ENCODE measurements around the gene ARNT2.

Gene ARNT2

GRCh38 chr15:80458580-80458979 is 54.4 kb downstream of the ARNT2 start:
- no peak overlapping the region for H3K27ac Mint-ChIP-seq
- no peak overlapping the region for H3K4me3 Mint-ChIP-seq
- H3K27me3 Mint-ChIP-seq (ENCODE audit: low read depth, poor library complexity), result peaks cover 12% of the 10 kb centered on the region
- peaks cover 15% of the 10 kb centered on the region for H3K36me3 Mint-ChIP-seq (ENCODE audit: low read depth)
- peaks cover 32% of the 10 kb centered on the region for H3K4me1 Mint-ChIP-seq
- H3K9me3 Mint-ChIP-seq, result no peaks in the 10 kb centered on the region
- TF ChIP-seq CTCF (IDR thresholded peaks at IDR 0.05), result no peak
- no peak for DNase-seq

GRCh38 chr15:80459380-80459779 is 55.2 kb downstream of the ARNT2 start:
- Mint-ChIP-seq H3K36me3 (ENCODE audit: low read depth) (peaks cover 15% of the 10 kb centered on the region), H3K27me3 (ENCODE audit: low read depth, poor library complexity) (peaks cover 12% of the 10 kb centered on the region), H3K9me3 (no peaks in the 10 kb centered on the region), H3K4me3 (no peak overlapping the region), H3K27ac (no peak overlapping the region), H3K4me1 (peaks cover 40% of the 10 kb centered on the region)
- no peak for TF ChIP-seq CTCF (IDR thresholded peaks at IDR 0.05)
- DNase-seq, result no peak

GRCh38 chr15:80459818-80460217 is 55.6 kb downstream of the ARNT2 start:
- Mint-ChIP-seq H3K4me1 (peaks cover 44% of the 10 kb centered on the region), H3K9me3 (no peaks in the 10 kb centered on the region), H3K36me3 (ENCODE audit: low read depth) (peaks cover 15% of the 10 kb centered on the region), H3K4me3 (no peak overlapping the region), H3K27me3 (ENCODE audit: low read depth, poor library complexity) (peaks cover 12% of the 10 kb centered on the region), H3K27ac (no peak overlapping the region)
- no peak for TF ChIP-seq CTCF (IDR thresholded peaks at IDR 0.05)
- no peak for DNase-seq

- TF ChIP-seq CTCF (IDR thresholded peaks at IDR 0.05), result no peak
- no peak for DNase-seq
- Mint-ChIP-seq H3K36me3 (ENCODE audit: low read depth) (peaks cover 15% of the 10 kb centered on the region), H3K27me3 (ENCODE audit: low read depth, poor library complexity) (peaks cover 5% of the 10 kb centered on the region), H3K4me1 (peaks cover 52% of the 10 kb centered on the region), H3K9me3 (no peaks in the 10 kb centered on the region), H3K4me3 (no peak overlapping the region), H3K27ac (no peak overlapping the region)
Measured at GRCh38 chr15:80461356-80462095, 57.3 kb downstream of the ARNT2 start.

GRCh38 chr15:80462111-80462510 is 57.9 kb downstream of the ARNT2 start:
- peaks cover 5% of the 10 kb centered on the region for H3K27me3 Mint-ChIP-seq (ENCODE audit: low read depth, poor library complexity)
- no peaks in the 10 kb centered on the region for H3K9me3 Mint-ChIP-seq
- no peak for DNase-seq
- H3K4me1 Mint-ChIP-seq, result peaks cover 51% of the 10 kb centered on the region
- H3K4me3 Mint-ChIP-seq, result no peak overlapping the region
- no peak for TF ChIP-seq CTCF (IDR thresholded peaks at IDR 0.05)
- H3K36me3 Mint-ChIP-seq (ENCODE audit: low read depth), result peaks cover 15% of the 10 kb centered on the region
- peak overlapping the region; percentile 32 for H3K27ac Mint-ChIP-seq

Measured in nephron progenitor cell (in vitro differentiated cells).